HepG2 (cell line): ENCODE results near the gene THSD8.

Experiments
- FOXA1 ChIP-seq, 2 experiments: fragments of 450-650 bp in 1 of 2; sonication (generic) in 1 of 2; formaldehyde crosslinking in 1 of 2; IDR thresholded peaks; 2 replicates each; pipeline versions ENCODE4 v1.4.0 to v1.6.1; 2016 to 2020; ENCODE audit warnings: missing genetic modification reagents in 1 of 2
- FOXK1 ChIP-seq: sonication (generic); formaldehyde crosslinking; IDR thresholded peaks from 2 replicates; pipeline ENCODE4 v1.4.0; 2020; ENCODE audit warnings: low read depth, missing genetic modification reagents, borderline replicate concordance
- MTA3 ChIP-seq: sonication (generic); formaldehyde crosslinking; IDR thresholded peaks from 2 replicates; pipeline ENCODE4 v1.4.0; 2020; ENCODE audit warnings: missing genetic modification reagents
- PCBP2 ChIP-seq: fragments of 200-400 bp; formaldehyde crosslinking; optimal IDR thresholded peaks from 2 replicates; pipeline ENCODE3; 2018; ENCODE audit warnings: low read length, low read depth; ENCODE audit not compliant: poor library complexity, severe bottlenecking
- SRF ChIP-seq: IDR thresholded peaks from 2 replicates; pipeline ENCODE4 v1.6.1; 2011; ENCODE audit warnings: mild to moderate bottlenecking, low read depth, low read length, moderate library complexity
- TCF7 ChIP-seq: sonication (generic); IDR thresholded peaks from 2 replicates; pipeline ENCODE4 v1.6.1; 2016; ENCODE audit warnings: antibody characterized with exemption, low read depth
- TF ChIP-seq, protein P1 (sequence below): sonication (generic); formaldehyde crosslinking; IDR thresholded peaks from 2 replicates; pipeline ENCODE4 v1.5.0; 2020; ENCODE audit warnings: mild to moderate bottlenecking, missing genetic modification reagents, moderate library complexity

- TF ChIP-seq MTA3 (CRISPR knock-in tag) (no peak), SRF (no peak), TCF7 (no peak), PCBP2 (no peak), FOXA1 (IDR thresholded peaks at IDR 0.05) (no peak), FOXA1 (CRISPR knock-in tag; IDR thresholded peaks at IDR 0.05) (no peak), FOXK1 (CRISPR knock-in tag) (no peak)
- TF ChIP-seq, protein P1, sequence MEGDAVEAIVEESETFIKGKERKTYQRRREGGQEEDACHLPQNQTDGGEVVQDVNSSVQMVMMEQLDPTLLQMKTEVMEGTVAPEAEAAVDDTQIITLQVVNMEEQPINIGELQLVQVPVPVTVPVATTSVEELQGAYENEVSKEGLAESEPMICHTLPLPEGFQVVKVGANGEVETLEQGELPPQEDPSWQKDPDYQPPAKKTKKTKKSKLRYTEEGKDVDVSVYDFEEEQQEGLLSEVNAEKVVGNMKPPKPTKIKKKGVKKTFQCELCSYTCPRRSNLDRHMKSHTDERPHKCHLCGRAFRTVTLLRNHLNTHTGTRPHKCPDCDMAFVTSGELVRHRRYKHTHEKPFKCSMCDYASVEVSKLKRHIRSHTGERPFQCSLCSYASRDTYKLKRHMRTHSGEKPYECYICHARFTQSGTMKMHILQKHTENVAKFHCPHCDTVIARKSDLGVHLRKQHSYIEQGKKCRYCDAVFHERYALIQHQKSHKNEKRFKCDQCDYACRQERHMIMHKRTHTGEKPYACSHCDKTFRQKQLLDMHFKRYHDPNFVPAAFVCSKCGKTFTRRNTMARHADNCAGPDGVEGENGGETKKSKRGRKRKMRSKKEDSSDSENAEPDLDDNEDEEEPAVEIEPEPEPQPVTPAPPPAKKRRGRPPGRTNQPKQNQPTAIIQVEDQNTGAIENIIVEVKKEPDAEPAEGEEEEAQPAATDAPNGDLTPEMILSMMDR (CRISPR knock-in tag): no peak
Measured at GRCh38 chr19:12778905-12779161, 23.0 kb upstream of the THSD8 start.
